Body of pancreas (tissue), 4 donors: Measurements from ENCODE around the gene NEIL1. TPM values are rescaled to one million over a fixed set of nuclear protein-coding genes. Genes with fewer than 3 reads are reported as not detected.
"Not testable (repeated sequence)": the region's sequence is repeated elsewhere in the genome, so short reads cannot be mapped to it uniquely, and the experiment has no call there.

ENCODE experiments used
- ATAC-seq: fragments of 150-250 bp; one replicate; pipeline ENCODE4 v1.9.1; 2016
- DNase-seq, 4 donors: peaks; one replicate each; pipeline ENCODE4 v3.0.0-alpha.2; 2019
- H3K27ac ChIP-seq, 4 donors: fragments of 200-600 bp; sonication (generic); 1 replicate in 3 of 4; 2 replicates in 1 of 4; pipeline versions ENCODE4 v1.5.1 to v1.6.1; 2016 to 2019; ENCODE audit warnings: mild to moderate bottlenecking in 1 of 4, mixed read lengths in 1 of 4, moderate library complexity in 1 of 4
- H3K27me3 ChIP-seq, 2 donors: fragments of 200-600 bp; sonication (generic); one replicate each; pipeline ENCODE4 v1.6.0; 2016; ENCODE audit warnings: mild to moderate bottlenecking in 1 of 2
- H3K36me3 ChIP-seq, 2 donors: fragments of 200-600 bp; sonication (generic); replicated peaks in 1 of 2; 2 replicates each; pipeline ENCODE4 v1.5.1; 2016; ENCODE audit warnings: low read depth in 2 of 2; ENCODE audit not compliant: insufficient read depth in 1 of 2
- H3K4me1 ChIP-seq: fragments of 200-600 bp; sonication (generic); one replicate; pipeline ENCODE4 v1.6.0; 2016
- H3K4me3 ChIP-seq, 2 donors: fragments of 200-600 bp; sonication (generic); 1 replicate in 1 of 2; 2 replicates in 1 of 2; pipeline ENCODE4 v1.5.1; 2016 to 2019
- H3K9me3 ChIP-seq, 3 donors: fragments of 200-600 bp; sonication (generic); 1 replicate in 2 of 3; 2 replicates in 1 of 3; pipeline ENCODE4 v1.5.1; 2016
- POLR2A ChIP-seq, 3 donors: fragments of 450-650 bp; IDR thresholded peaks; one replicate each; pipeline ENCODE4 v1.6.1; 2016; ENCODE audit warnings: antibody characterized with exemption in 3 of 3, mild to moderate bottlenecking in 2 of 3
- WGBS, 2 donors: methylation state at CpG; one replicate each; pipeline ENCODE4 v1.1.5; 2017; 5-methylcytosine and 5-hydroxymethylcytosine counted together
- intact Hi-C: fragments of 100-400 bp; cut with DNase I; formaldehyde crosslinking; loops from one replicate; pipeline ENCODE4 v1.15.1; 2023
- total RNA-seq, 2 donors: library from RNA; depleted of rRNA; stranded (reverse); fragments of >200 nt; gene quantifications; one replicate each; pipeline ENCODE4 v1.1.0, GENCODE V29; 2016
- TF ChIP-seq, protein P1 (sequence below), 7 experiments: fragments of 450-650 bp in 4 of 7; fragments of 200-600 bp in 3 of 7; sonication (generic) in 3 of 7; IDR thresholded peaks; one replicate each; pipeline ENCODE4 v1.5.1; 2016 to 2019; ENCODE audit warnings: antibody characterized with exemption in 7 of 7

NEIL1 gene
- total RNA-seq = 100 to 1,000 TPM in 1 of 2 donors, 10 to 100 TPM in 1; 79.1 to 112 TPM

DNA sequence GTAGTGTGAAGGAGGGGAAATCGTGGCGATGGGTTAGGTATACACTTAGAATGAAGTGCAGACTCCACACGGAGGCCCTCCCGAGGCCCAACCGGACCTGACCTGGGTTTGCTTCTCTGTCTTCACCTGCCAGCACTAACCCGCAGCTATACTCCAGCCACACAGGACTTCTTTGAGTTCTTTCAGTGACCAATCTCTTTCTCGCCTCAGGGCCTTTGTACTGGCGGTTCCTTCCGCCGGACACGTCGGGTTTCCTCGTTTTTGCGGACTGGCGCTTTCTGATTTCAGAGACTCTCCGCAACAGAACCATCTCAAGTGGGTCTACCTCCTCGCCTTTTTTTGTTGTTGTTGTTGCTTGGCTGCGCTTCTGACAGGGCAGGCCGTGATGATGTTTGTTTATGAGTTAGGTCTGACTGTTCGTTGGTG lies at the start of gene NEIL1:
NEIL1 (plus strand) TSS at position 244 of the 426 bp plus-strand sequence. CDS start 1,867 bp downstream, outside the sequence.
- peak within 1 kb of the TSS; percentile 54 to 84 (median 74) for H3K27ac ChIP-seq
- H3K36me3 ChIP-seq = no peaks in the 10 kb centered on the region
- intact Hi-C loops = no loop called here
- H3K4me3 ChIP-seq = peak within 1 kb of the TSS; percentile 84 to 92
- H3K9me3 ChIP-seq = no peaks in the 10 kb centered on the region
- TF ChIP-seq POLR2A (IDR thresholded peaks at IDR 0.05) = no peak
- TF ChIP-seq, protein P1, sequence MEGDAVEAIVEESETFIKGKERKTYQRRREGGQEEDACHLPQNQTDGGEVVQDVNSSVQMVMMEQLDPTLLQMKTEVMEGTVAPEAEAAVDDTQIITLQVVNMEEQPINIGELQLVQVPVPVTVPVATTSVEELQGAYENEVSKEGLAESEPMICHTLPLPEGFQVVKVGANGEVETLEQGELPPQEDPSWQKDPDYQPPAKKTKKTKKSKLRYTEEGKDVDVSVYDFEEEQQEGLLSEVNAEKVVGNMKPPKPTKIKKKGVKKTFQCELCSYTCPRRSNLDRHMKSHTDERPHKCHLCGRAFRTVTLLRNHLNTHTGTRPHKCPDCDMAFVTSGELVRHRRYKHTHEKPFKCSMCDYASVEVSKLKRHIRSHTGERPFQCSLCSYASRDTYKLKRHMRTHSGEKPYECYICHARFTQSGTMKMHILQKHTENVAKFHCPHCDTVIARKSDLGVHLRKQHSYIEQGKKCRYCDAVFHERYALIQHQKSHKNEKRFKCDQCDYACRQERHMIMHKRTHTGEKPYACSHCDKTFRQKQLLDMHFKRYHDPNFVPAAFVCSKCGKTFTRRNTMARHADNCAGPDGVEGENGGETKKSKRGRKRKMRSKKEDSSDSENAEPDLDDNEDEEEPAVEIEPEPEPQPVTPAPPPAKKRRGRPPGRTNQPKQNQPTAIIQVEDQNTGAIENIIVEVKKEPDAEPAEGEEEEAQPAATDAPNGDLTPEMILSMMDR (IDR thresholded peaks at IDR 0.05) = no peak
- peaks cover 17% of the 10 kb centered on the region for H3K4me1 ChIP-seq
- 24 to 25% methylated on average over 19 to 20 of the region's 20 CpGs for WGBS, 2 donors
- H3K27me3 ChIP-seq = no peaks in the 10 kb centered on the region
- DNase-seq (peak in 1 of 4 donors; percentile 32), ATAC-seq (peak; percentile 5)

DNA sequence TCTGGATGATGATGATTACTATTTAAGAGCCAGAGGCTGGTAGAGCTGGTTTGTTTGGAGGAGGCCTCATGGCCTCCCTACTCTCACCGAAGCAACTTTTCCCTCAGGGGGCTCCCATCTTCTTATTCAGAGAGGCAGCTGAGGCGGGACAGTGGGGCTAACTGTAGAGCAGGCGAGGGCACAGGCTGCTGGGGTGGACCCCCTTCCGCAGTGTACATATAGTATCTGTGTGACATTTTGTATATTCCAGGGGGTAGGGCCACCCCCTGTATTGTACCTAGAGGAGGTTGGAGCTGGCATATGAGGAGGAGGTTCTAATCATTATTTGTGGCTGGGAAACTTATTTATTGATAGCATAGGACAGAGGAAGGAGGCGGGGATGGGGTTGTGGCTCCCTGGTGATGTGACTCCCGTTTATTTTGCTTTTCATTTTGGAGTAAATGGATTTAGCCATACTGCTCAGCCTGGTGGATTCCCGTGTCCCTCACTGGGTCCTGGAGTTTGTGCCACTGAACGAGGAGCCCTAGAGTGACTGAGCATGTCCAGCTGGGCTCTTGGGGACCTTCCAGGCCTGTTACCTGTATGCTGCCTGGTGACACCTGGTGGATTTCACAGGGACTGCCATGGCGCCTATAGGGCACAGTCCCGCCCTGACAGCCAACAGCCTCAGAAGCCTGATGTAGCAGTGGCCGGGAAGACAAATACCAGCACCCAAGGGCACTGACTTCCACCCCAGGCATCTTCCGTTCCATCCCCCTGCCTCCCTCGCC lies 48.1 kb upstream of the NEIL1 start:
- DNase-seq (peak; percentile 77 to 93 (median 86)), ATAC-seq (peak; percentile 99)
- H3K27me3 ChIP-seq, H3K36me3 ChIP-seq, H3K4me3 ChIP-seq, H3K9me3 ChIP-seq, H3K4me1 ChIP-seq, intact Hi-C loops: not testable (repeated sequence)
- WGBS, 2 donors = 60 to 62% methylated on average over 1 to 6 of the region's 13 CpGs
- H3K27ac ChIP-seq = peak overlapping the region in 1 of 4 donors; percentile 32

- H3K27me3 ChIP-seq, H3K9me3 ChIP-seq, H3K4me1 ChIP-seq, H3K36me3 ChIP-seq, intact Hi-C loops, H3K4me3 ChIP-seq: not testable (repeated sequence)
- TF ChIP-seq, protein P1 (IDR thresholded peaks at IDR 0.05) = peak; percentile 20 to 58 (median 38)
- 22% methylated on average over 5 of the region's 6 CpGs; no CpG with 5 or more reads in 1 of the 2 donors for WGBS, 2 donors
- DNase-seq = peak; percentile 76 to 84 (median 76)
- ATAC-seq = peak; percentile 97
- peak overlapping the region in 1 of 4 donors; percentile 32 for H3K27ac ChIP-seq
Measured at GRCh38 chr15:75299311-75299688, 47.5 kb upstream of the NEIL1 start.

DNA sequence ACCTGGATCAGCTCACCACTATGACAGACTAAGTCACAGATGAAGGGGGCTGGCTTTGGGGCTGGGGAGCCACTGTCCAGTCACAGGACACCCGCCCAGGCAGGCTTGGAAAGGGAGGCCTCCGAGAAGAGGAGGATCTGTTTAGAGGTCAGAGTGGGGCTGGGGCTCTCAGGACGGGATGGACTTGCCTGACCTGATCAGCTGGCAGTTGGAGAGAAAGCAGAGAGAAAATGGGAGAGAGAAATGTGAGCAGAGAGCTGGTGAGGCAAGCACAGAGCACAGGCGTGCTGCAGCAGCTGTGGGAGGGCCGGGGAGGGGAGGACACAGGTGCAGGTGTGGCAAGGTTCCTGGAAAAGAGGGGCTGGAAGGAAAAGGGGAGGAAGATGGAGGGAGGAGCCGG lies 46.8 kb upstream of the NEIL1 start:
- not testable (repeated sequence) for H3K4me3 ChIP-seq, H3K9me3 ChIP-seq, H3K27me3 ChIP-seq, H3K4me1 ChIP-seq, H3K36me3 ChIP-seq, ATAC-seq
- peak in 1 of 4 donors; percentile 57 for DNase-seq
- peak overlapping the region in 1 of 4 donors; percentile 2 for H3K27ac ChIP-seq
- intact Hi-C loops = loop anchor here (10.0 kb wide), 2 partner anchors 65 to 265 kb away; no protein-coding TSS in a partner anchor
- 57 to 62% methylated on average over 5 to 6 of the region's 6 CpGs for WGBS, 2 donors

DNA sequence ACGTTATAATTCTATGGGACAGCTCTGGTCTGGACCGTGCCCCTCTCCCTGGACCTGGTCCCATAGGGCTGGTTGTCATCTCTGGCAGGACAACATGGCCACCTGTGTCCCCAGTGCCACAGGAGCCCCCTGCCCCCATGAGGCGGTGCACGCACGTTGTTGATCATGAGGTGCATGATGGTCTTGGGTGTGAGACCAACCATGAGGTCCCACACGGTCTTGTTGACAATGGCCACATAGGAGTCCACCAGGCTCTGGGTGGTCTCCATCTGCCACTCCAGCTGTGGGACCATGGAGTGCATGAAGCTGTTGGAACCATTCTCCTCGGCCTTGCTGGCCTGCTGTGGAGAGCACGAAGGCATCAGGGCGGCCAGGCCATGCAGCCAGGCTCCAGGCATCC lies 44.5 kb upstream of the NEIL1 start:
- intact Hi-C loops = loop anchor here (10.0 kb wide), 2 partner anchors 68 to 268 kb away; no protein-coding TSS in a partner anchor
- Histone ChIP-seq H3K9me3 (no peaks in the 10 kb centered on the region), H3K4me1 (no peaks in the 10 kb centered on the region), H3K36me3 (no peaks in the 10 kb centered on the region), H3K27me3 (no peaks in the 10 kb centered on the region), H3K4me3 (no peak overlapping the region), H3K27ac (no peak overlapping the region)
- TF ChIP-seq, protein P1 (IDR thresholded peaks at IDR 0.05) = no peak
- no peak for TF ChIP-seq POLR2A (IDR thresholded peaks at IDR 0.05)
- WGBS, 2 donors = 72 to 73% methylated on average over 5 to 9 of the region's 9 CpGs
- no peak for ATAC-seq
- no peak for DNase-seq

DNA sequence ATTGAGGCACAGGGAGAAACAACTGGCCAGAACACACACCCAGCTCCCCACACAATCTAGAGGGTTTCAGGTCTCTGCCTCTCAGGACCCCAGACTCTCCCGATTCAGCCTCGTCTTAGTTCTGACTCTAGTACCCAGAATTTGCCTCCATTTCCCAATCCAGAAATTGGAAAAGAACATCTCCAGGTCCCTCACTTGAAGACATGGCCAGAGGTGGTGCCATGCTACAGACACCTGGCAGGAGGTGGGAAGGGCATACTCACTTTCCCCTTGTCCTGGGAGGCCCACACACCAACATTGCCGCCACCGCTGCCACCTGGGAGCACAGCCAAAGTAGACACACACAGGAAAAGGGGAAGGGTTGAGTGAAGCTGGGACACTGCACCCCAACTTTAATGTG lies 44.1 kb upstream of the NEIL1 start:
- not testable (repeated sequence) for H3K27me3 ChIP-seq, H3K36me3 ChIP-seq, H3K4me3 ChIP-seq, H3K9me3 ChIP-seq, H3K27ac ChIP-seq, H3K4me1 ChIP-seq, ATAC-seq, DNase-seq
- 78 to 87% methylated on average over 4 of the region's 4 CpGs for WGBS, 2 donors
- intact Hi-C loops = loop anchor here (10.0 kb wide), 2 partner anchors 68 to 268 kb away; no protein-coding TSS in a partner anchor
